Erythroblast (primary cell): ENCODE data around the gene CCSER2.

Source experiments
- GATA1 ChIP-seq: IDR thresholded peaks from 2 replicates; pipeline ENCODE4 v1.6.1; 2011; ENCODE audit warnings: low read depth, mild to moderate bottlenecking, control low read depth, low read length, moderate library complexity
- POLR2A ChIP-seq: IDR thresholded peaks from 2 replicates; pipeline ENCODE4 v1.6.1; 2011; ENCODE audit warnings: mild to moderate bottlenecking, low read length

GRCh38 chr10:84525120-84525806, 196.9 kb downstream of the CCSER2 start:
- TF ChIP-seq POLR2A = no peak
- peak; percentile 82 for TF ChIP-seq GATA1
